ENCODE measurements around the gene CDKN1A. TPM values are rescaled to one million over a fixed set of nuclear protein-coding genes. Genes with fewer than 3 reads are reported as not detected.
"Not testable (repeated sequence)": the region's sequence is repeated elsewhere in the genome, so short reads cannot be mapped to it uniquely, and the experiment has no call there.

Gene CDKN1A
- total and polyA plus RNA-seq, 8 donors = 4.7 to 240 (median 6.8) TPM

GRCh38 chr6:36649701-36650484, 28.6 kb upstream of the CDKN1A start:
- intact Hi-C loops (cut with DNase I) = no loop called here
- Histone ChIP-seq H3K4me3 (no peak overlapping the region), H3K4me1 (peaks cover 0 to 29% of the 10 kb centered on the region in 2 donors), H3K36me3 (no peaks in the 10 kb centered on the region), H3K27ac (no peak overlapping the region), H3K9me3 (no peaks in the 10 kb centered on the region), H3K27me3 (no peaks in the 10 kb centered on the region)
- DNase-seq (no peak), ATAC-seq (peak; percentile 14)
- TF ChIP-seq CTCF (IDR thresholded peaks at IDR 0.05) = no peak

GRCh38 chr6:36650848-36651478, 27.6 kb upstream of the CDKN1A start:
- no peak for TF ChIP-seq CTCF (IDR thresholded peaks at IDR 0.05)
- intact Hi-C loops (cut with DNase I) = no loop called here
- ATAC-seq = peak; percentile 49

GRCh38 chr6:36651659-36652379, 26.7 kb upstream of the CDKN1A start:
- no peak overlapping the region for H3K27ac ChIP-seq
- intact Hi-C loops (cut with DNase I) = no loop called here

More at GRCh38 chr6:36650848-36651478, 27.6 kb upstream of the CDKN1A start:
- no peaks in the 10 kb centered on the region for H3K36me3 ChIP-seq
- H3K27me3 ChIP-seq = no peaks in the 10 kb centered on the region
- no peak overlapping the region for H3K27ac ChIP-seq
- no peak for DNase-seq
- no peaks in the 10 kb centered on the region for H3K9me3 ChIP-seq
- no peak overlapping the region for H3K4me3 ChIP-seq
- peaks cover 0 to 27% of the 10 kb centered on the region in 2 donors for H3K4me1 ChIP-seq

GRCh38 chr6:36654469-36654868, 24.0 kb upstream of the CDKN1A start:
- intact Hi-C loops (cut with DNase I); H3K27me3 ChIP-seq; H3K9me3 ChIP-seq; H3K4me3 ChIP-seq; H3K36me3 ChIP-seq; ATAC-seq; DNase-seq; H3K27ac ChIP-seq: not testable (repeated sequence)
- peaks cover 0 to 24% of the 10 kb centered on the region in 2 donors for H3K4me1 ChIP-seq

More at GRCh38 chr6:36651659-36652379, 26.7 kb upstream of the CDKN1A start:
- H3K9me3 ChIP-seq = no peaks in the 10 kb centered on the region
- no peak for TF ChIP-seq CTCF (IDR thresholded peaks at IDR 0.05)
- no peak for ATAC-seq
- H3K36me3 ChIP-seq = no peaks in the 10 kb centered on the region
- H3K4me3 ChIP-seq = no peak overlapping the region
- H3K4me1 ChIP-seq = peaks cover 0 to 27% of the 10 kb centered on the region in 2 donors
- H3K27me3 ChIP-seq = no peaks in the 10 kb centered on the region
- DNase-seq = no peak

- TF ChIP-seq CTCF (IDR thresholded peaks at IDR 0.05) = no peak
These were observed 23.3 kb upstream of the CDKN1A start for GRCh38 chr6:36655085-36655724.

More at GRCh38 chr6:36655085-36655724, 23.3 kb upstream of the CDKN1A start:
- Histone ChIP-seq H3K27ac (no peak overlapping the region), H3K4me1 (peaks cover 0 to 17% of the 10 kb centered on the region in 2 donors), H3K36me3 (no peaks in the 10 kb centered on the region), H3K4me3 (no peak overlapping the region), H3K27me3 (peaks cover 0 to 14% of the 10 kb centered on the region in 2 donors), H3K9me3 (no peaks in the 10 kb centered on the region)
- intact Hi-C loops (cut with DNase I) = no loop called here
- DNase-seq (no peak), ATAC-seq (no peak)
